Astrocyte (in vitro differentiated cells and primary cell): Measurements from ENCODE around the gene PNO1. TPM values are rescaled to one million over a fixed set of nuclear protein-coding genes. Genes with fewer than 3 reads are reported as not detected.
"Not testable (repeated sequence)": the region's sequence is repeated elsewhere in the genome, so short reads cannot be mapped to it uniquely, and the experiment has no call there.

Experiments
- DNase-seq: peaks from one replicate; pipeline ENCODE4 v3.0.0-alpha.2; 2010; ENCODE audit warnings: low read depth
- FAIRE-seq: peaks from 2 replicates; lab custom pipeline; 2011; peaks lifted over from hg19 to GRCh38; lab: Jason Lieb, UNC
- H2AFZ ChIP-seq: 2 replicates; pipeline ENCODE4 v1.6.0; 2012; ENCODE audit warnings: low read depth, low read length, inconsistent platforms
- H3K27ac ChIP-seq: 2 replicates; pipeline ENCODE4 v1.5.1; 2011; ENCODE audit warnings: low read depth, low read length, inconsistent platforms
- H3K27me3 ChIP-seq: 2 replicates; pipeline ENCODE4 v1.6.0; 2011; ENCODE audit warnings: low read length, inconsistent platforms; ENCODE audit not compliant: insufficient read depth
- H3K36me3 ChIP-seq: 2 replicates; pipeline ENCODE4 v1.5.1; 2011; ENCODE audit warnings: low read length, inconsistent platforms; ENCODE audit not compliant: insufficient read depth
- H3K4me1 ChIP-seq: 2 replicates; pipeline ENCODE4 v1.5.1; 2011; ENCODE audit warnings: low read length, inconsistent platforms; ENCODE audit not compliant: insufficient read depth
- H3K4me2 ChIP-seq: 2 replicates; pipeline ENCODE4 v1.6.0; 2012; ENCODE audit warnings: low read length, inconsistent platforms
- H3K4me3 ChIP-seq: 2 replicates; pipeline ENCODE4 v1.5.1; 2011; ENCODE audit warnings: low read depth, mild to moderate bottlenecking, low read length, inconsistent platforms; ENCODE audit not compliant: insufficient read depth
- H3K79me2 ChIP-seq: 2 replicates; pipeline ENCODE4 v1.6.0; 2012; ENCODE audit warnings: mild to moderate bottlenecking, low read length, inconsistent platforms; ENCODE audit not compliant: insufficient read depth
- H3K9ac ChIP-seq: 2 replicates; pipeline ENCODE4 v1.6.0; 2012; ENCODE audit warnings: mild to moderate bottlenecking, low read length, inconsistent platforms
- H3K9me3 ChIP-seq: 2 replicates; pipeline ENCODE4 v1.5.1; 2012; ENCODE audit warnings: low read depth, mild to moderate bottlenecking, low read length, inconsistent platforms; ENCODE audit not compliant: insufficient read depth
- H4K20me1 ChIP-seq: 2 replicates; pipeline ENCODE4 v1.6.0; 2012; ENCODE audit warnings: low read length, inconsistent platforms; ENCODE audit not compliant: insufficient read depth
- H3K27ac Mint-ChIP-seq: one replicate; pipeline ENCODE4 v1.8.0; 2021; ENCODE audit warnings: mild to moderate bottlenecking, mixed read lengths; ENCODE audit not compliant: unreplicated experiment
- H3K27me3 Mint-ChIP-seq: one replicate; pipeline ENCODE4 v1.8.0; 2021; ENCODE audit warnings: low read depth, mixed read lengths; ENCODE audit not compliant: unreplicated experiment
- H3K36me3 Mint-ChIP-seq: one replicate; pipeline ENCODE4 v1.8.0; 2021; ENCODE audit warnings: low read depth, mixed read lengths; ENCODE audit not compliant: unreplicated experiment
- H3K4me1 Mint-ChIP-seq: one replicate; pipeline ENCODE4 v1.8.0; 2021; ENCODE audit warnings: low read depth, mixed read lengths; ENCODE audit not compliant: unreplicated experiment
- H3K4me3 Mint-ChIP-seq: one replicate; pipeline ENCODE4 v1.8.0; 2021; ENCODE audit warnings: mild to moderate bottlenecking, moderate library complexity, mixed read lengths; ENCODE audit not compliant: unreplicated experiment
- H3K9me3 Mint-ChIP-seq: one replicate; pipeline ENCODE4 v1.8.0; 2021; ENCODE audit warnings: mild to moderate bottlenecking, mixed read lengths; ENCODE audit not compliant: unreplicated experiment
- EZH2 ChIP-seq: IDR thresholded peaks from 2 replicates; pipeline ENCODE4 v1.6.1; 2012; ENCODE audit warnings: mild to moderate bottlenecking, low read length, inconsistent platforms; ENCODE audit not compliant: insufficient read depth
- total RNA-seq: library from RNA; stranded (reverse); gene quantifications from 2 replicates; pipeline ENCODE4 v1.2.1, GENCODE V29; 2021
- TF ChIP-seq, protein P1 (sequence below): IDR thresholded peaks from 2 replicates; pipeline ENCODE4 v1.5.1; 2011; ENCODE audit warnings: low read depth, mild to moderate bottlenecking, inconsistent platforms, low read length, moderate library complexity; ENCODE audit not compliant: insufficient read depth

Gene PNO1
- total RNA-seq, 1 donor from 2014 or later: 26.8 TPM

DNA sequence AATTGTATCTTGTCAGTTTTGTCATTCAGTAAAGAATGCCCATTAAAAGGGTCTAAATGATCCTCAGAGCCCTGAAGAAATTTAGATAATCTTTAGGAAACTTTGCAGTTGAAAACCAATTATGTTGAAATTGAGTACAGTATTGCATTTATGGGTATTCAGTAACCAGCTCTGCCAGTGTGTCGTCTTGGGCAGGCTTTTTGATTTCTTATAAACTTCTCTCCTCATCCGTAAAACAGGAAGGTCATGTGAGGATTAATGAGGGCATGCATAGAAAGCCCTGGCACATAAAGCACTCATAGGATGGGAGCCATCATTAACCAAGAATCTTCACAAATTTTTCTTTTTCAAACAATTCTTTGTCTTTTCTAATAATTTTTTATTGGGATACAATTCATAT lies 14.8 kb downstream of the PNO1 start:
- Mint-ChIP-seq H3K27ac (no peak overlapping the region), H3K27me3 (no peaks in the 10 kb centered on the region)

DNA sequence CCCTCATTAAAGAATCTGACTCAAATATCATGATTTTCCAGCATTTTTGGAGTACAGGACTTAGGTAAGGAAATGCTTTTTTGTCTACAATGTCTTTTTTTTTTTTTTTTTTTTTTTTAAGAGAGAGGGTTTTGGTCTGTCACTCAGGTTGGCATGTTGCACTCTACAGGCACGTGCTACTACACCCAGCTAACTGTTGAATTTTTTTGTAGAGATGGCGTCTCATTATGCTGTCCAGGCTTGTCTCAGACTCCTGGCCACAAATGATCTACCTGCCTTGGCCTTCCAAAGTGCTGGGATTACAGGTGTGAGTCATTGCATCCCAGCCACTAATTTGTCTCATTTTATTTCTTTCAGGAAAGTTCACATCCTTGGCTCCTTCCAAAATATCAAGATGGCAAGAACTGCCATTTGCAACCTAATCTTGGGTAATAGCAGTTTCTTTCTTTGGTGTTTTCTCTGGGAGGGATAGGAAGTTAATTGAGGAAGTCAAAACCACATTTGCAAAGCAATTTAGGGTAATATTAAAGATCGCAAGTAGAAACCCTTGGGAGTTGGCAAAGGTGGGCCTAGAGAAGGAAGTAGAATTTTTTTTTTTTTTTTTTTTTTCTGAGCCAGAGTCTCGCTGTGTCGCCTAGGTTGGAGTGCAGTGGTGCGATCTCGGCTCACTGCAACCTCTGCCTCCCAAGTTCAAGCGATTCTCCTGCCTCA lies 15.5 kb downstream of the PNO1 start:
- FAIRE-seq: no peak
- Mint-ChIP-seq H3K27me3 (no peaks in the 10 kb centered on the region), H3K9me3 (no peaks in the 10 kb centered on the region), H3K36me3 (no peaks in the 10 kb centered on the region), H3K4me3 (no peak overlapping the region), H3K4me1 (no peaks in the 10 kb centered on the region), H3K27ac (peak overlapping the region; percentile 8)
- no peak for TF ChIP-seq EZH2
- TF ChIP-seq, protein P1, sequence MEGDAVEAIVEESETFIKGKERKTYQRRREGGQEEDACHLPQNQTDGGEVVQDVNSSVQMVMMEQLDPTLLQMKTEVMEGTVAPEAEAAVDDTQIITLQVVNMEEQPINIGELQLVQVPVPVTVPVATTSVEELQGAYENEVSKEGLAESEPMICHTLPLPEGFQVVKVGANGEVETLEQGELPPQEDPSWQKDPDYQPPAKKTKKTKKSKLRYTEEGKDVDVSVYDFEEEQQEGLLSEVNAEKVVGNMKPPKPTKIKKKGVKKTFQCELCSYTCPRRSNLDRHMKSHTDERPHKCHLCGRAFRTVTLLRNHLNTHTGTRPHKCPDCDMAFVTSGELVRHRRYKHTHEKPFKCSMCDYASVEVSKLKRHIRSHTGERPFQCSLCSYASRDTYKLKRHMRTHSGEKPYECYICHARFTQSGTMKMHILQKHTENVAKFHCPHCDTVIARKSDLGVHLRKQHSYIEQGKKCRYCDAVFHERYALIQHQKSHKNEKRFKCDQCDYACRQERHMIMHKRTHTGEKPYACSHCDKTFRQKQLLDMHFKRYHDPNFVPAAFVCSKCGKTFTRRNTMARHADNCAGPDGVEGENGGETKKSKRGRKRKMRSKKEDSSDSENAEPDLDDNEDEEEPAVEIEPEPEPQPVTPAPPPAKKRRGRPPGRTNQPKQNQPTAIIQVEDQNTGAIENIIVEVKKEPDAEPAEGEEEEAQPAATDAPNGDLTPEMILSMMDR: no peak
- H3K4me2 ChIP-seq: no peak overlapping the region
- H3K79me2 ChIP-seq: peaks cover 22% of the 10 kb centered on the region
- H3K4me1 ChIP-seq: no peaks in the 10 kb centered on the region
- H3K36me3 ChIP-seq: peaks cover 27% of the 10 kb centered on the region
- H3K27me3 ChIP-seq: no peaks in the 10 kb centered on the region
- no peak for DNase-seq
- H3K27ac ChIP-seq: no peak overlapping the region
- no peak overlapping the region for H3K4me3 ChIP-seq
- H3K9ac ChIP-seq: no peak overlapping the region
- no peak overlapping the region for H2AFZ ChIP-seq
- no peaks in the 10 kb centered on the region for H3K9me3 ChIP-seq
- peaks cover 19% of the 10 kb centered on the region for H4K20me1 ChIP-seq

More for the DNA sequence above, 14.8 kb downstream of the PNO1 start:
- Histone ChIP-seq H3K9me3 (no peaks in the 10 kb centered on the region), H3K27me3 (no peaks in the 10 kb centered on the region), H3K36me3 (peaks cover 25% of the 10 kb centered on the region), H3K79me2 (peaks cover 22% of the 10 kb centered on the region), H3K4me3 (no peak overlapping the region), H4K20me1 (peaks cover 22% of the 10 kb centered on the region), H2AFZ (no peak overlapping the region), H3K4me2 (no peak overlapping the region), H3K4me1 (no peaks in the 10 kb centered on the region), H3K27ac (no peak overlapping the region), H3K9ac (no peak overlapping the region)
- Mint-ChIP-seq H3K36me3 (no peaks in the 10 kb centered on the region), H3K9me3 (no peaks in the 10 kb centered on the region), H3K4me3 (no peak overlapping the region), H3K4me1 (no peaks in the 10 kb centered on the region)
- TF ChIP-seq, protein P1: no peak
- TF ChIP-seq EZH2: no peak
- no peak for FAIRE-seq
- no peak for DNase-seq

DNA sequence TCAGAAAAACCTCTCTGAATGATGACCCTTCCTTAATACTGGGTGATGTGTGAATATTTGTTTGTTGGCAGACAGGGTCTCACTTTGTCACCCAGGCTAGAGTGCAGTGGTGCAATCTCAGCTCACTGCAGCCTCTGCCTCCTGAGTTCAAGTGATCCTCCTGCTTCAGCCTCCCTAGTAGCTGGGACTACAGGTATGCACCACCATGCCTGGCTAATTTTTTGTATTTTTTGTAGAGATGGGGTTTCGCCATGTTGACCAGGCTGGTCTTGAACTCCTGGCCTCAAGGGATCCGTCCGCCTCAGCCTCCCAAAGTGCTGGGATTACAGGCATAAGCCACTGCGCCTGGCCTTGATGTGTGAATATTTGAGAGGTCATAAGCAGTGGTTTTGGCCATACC lies 17.5 kb downstream of the PNO1 start:
- not testable (repeated sequence) for H3K27ac Mint-ChIP-seq, H3K4me3 ChIP-seq, H3K27ac ChIP-seq, H2AFZ ChIP-seq, H3K9ac ChIP-seq, H3K9me3 ChIP-seq, H3K36me3 Mint-ChIP-seq, DNase-seq, H3K4me1 Mint-ChIP-seq, H3K4me3 Mint-ChIP-seq, FAIRE-seq, H3K27me3 ChIP-seq, H3K9me3 Mint-ChIP-seq, H3K27me3 Mint-ChIP-seq, H3K4me1 ChIP-seq, H3K4me2 ChIP-seq
- Histone ChIP-seq H3K79me2 (peaks cover 17% of the 10 kb centered on the region), H3K36me3 (peaks cover 29% of the 10 kb centered on the region), H4K20me1 (peaks cover 24% of the 10 kb centered on the region)
